ENCODE results near the gene DAPK2. TPM values are rescaled to one million over a fixed set of nuclear protein-coding genes. Genes with fewer than 3 reads are reported as not detected.

The DAPK2 gene
- total RNA-seq, 1 donor from 2014 or later: 2.6 TPM

DNA sequence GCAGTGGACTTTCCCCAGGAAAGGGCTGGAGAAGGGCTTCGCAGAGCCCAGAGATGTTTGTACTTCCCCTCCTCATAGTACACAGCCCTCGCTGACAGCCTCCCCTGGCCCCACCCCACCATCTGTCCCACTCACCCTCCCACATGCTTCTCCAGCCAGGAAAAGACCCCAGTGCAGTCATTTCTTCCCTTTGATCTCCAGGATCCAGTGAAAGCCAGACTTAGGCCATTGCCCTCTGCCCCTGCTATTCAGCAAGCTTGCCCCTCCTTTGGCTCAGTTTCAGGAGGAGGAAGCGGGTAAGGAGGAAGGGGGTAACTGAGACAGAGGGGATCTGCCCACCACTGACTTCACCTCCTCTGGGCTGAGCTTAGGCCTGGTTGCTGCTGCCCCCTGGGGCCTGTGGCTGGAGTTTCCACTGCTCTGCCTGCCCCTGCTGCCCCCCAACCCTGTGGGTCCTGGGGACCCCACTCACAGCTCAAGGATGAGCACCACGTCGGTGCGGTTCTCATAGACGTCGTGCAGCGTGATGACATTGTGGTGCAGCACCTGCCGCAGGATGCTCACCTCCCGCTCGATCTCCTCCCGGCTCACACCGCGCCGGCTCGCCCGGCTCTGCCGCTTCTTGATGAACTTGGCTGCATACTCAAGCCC lies 63.1 kb downstream of the DAPK2 start:
- peak; percentile 50 for DNase-seq
- no peaks in the 10 kb centered on the region for H3K36me3 Mint-ChIP-seq (ENCODE audit: unreplicated experiment)
- H3K27me3 Mint-ChIP-seq (ENCODE audit: unreplicated experiment): peaks cover 6% of the 10 kb centered on the region
- no peak overlapping the region for H3K4me3 Mint-ChIP-seq (ENCODE audit: unreplicated experiment)
- TF ChIP-seq, protein P1, sequence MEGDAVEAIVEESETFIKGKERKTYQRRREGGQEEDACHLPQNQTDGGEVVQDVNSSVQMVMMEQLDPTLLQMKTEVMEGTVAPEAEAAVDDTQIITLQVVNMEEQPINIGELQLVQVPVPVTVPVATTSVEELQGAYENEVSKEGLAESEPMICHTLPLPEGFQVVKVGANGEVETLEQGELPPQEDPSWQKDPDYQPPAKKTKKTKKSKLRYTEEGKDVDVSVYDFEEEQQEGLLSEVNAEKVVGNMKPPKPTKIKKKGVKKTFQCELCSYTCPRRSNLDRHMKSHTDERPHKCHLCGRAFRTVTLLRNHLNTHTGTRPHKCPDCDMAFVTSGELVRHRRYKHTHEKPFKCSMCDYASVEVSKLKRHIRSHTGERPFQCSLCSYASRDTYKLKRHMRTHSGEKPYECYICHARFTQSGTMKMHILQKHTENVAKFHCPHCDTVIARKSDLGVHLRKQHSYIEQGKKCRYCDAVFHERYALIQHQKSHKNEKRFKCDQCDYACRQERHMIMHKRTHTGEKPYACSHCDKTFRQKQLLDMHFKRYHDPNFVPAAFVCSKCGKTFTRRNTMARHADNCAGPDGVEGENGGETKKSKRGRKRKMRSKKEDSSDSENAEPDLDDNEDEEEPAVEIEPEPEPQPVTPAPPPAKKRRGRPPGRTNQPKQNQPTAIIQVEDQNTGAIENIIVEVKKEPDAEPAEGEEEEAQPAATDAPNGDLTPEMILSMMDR (IDR thresholded peaks at IDR 0.05; ENCODE audit: partially characterized antibody, unreplicated experiment): no peak
- peaks cover 32% of the 10 kb centered on the region for H3K4me1 Mint-ChIP-seq (ENCODE audit: low read depth, unreplicated experiment)
- H3K27ac Mint-ChIP-seq (ENCODE audit: unreplicated experiment): peak overlapping the region; percentile 72
- peaks cover 2% of the 10 kb centered on the region for H3K9me3 Mint-ChIP-seq (ENCODE audit: unreplicated experiment)

DNA sequence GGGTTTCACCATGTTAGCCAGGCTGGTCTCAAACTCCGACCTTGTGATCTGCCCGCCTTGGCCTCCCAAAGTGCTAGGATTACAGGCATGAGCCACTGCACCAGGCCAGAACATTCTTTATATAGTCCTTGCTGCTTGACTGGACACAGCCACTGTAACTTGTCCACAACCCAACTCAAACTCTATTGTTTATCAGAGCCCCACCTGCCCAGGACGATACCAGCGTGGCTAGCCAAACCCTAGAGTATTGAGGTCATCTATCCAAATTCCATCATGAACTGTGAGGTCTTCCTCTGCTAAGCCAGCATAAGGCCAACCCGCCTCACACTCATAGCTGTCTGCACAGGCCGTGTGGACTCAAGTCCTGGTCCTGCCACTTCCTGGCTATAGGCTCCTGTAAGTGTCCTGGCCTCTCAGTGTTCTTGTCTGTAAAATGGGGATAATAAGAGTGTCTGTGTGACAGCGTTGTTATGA lies 63.9 kb downstream of the DAPK2 start:
- peaks cover 2% of the 10 kb centered on the region for H3K9me3 Mint-ChIP-seq (ENCODE audit: unreplicated experiment)
- H3K27ac Mint-ChIP-seq (ENCODE audit: unreplicated experiment): peak overlapping the region; percentile 64
- no peak overlapping the region for H3K4me3 Mint-ChIP-seq (ENCODE audit: unreplicated experiment)
- TF ChIP-seq, protein P1 (IDR thresholded peaks at IDR 0.05; ENCODE audit: partially characterized antibody, unreplicated experiment): no peak
- no peaks in the 10 kb centered on the region for H3K36me3 Mint-ChIP-seq (ENCODE audit: unreplicated experiment)
- H3K27me3 Mint-ChIP-seq (ENCODE audit: unreplicated experiment): peaks cover 6% of the 10 kb centered on the region
- H3K4me1 Mint-ChIP-seq (ENCODE audit: low read depth, unreplicated experiment): peaks cover 29% of the 10 kb centered on the region
- no peak for DNase-seq

DNA sequence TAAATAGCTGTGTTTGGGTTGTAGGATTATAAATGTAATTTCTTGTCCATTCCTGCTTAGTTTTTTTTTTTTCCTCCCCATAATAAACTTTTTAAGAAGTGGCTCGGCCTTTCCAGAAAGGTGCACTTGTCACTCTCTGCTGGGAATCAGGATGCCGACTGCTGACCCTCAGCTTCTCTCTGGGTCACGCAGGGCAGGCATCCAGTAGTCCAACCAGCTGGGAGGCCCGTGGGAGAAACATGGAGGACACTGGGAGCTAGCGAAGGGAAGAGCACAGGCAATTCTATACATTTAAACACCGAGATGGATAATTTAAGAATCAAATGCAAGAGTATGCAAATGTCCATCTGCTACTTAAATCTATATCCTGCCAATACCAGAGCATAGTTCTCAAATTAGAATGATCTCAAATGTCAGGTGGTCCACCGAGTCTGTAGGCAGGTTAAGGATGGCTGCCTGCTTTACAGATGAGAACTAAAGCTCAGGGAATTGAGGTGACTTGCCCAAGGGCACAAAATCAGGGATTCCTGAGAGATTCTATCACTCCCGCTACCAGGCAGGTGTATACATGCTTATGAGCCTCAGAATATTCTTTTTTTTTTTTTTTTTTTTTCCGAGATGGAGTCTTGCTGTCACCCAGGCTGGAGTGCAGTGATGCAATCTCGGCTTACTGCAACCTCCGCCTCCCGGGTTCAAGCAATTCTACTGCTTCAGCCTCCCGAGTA lies 64.5 kb downstream of the DAPK2 start:
- peak overlapping the region; percentile 6 for H3K4me3 Mint-ChIP-seq (ENCODE audit: unreplicated experiment)
- peaks cover 25% of the 10 kb centered on the region for H3K4me1 Mint-ChIP-seq (ENCODE audit: low read depth, unreplicated experiment)
- TF ChIP-seq, protein P1 (IDR thresholded peaks at IDR 0.05; ENCODE audit: partially characterized antibody, unreplicated experiment): no peak
- H3K27ac Mint-ChIP-seq (ENCODE audit: unreplicated experiment): no peak overlapping the region
- no peaks in the 10 kb centered on the region for H3K36me3 Mint-ChIP-seq (ENCODE audit: unreplicated experiment)
- peaks cover 2% of the 10 kb centered on the region for H3K9me3 Mint-ChIP-seq (ENCODE audit: unreplicated experiment)
- H3K27me3 Mint-ChIP-seq (ENCODE audit: unreplicated experiment): peaks cover 6% of the 10 kb centered on the region
- no peak for DNase-seq

DNA sequence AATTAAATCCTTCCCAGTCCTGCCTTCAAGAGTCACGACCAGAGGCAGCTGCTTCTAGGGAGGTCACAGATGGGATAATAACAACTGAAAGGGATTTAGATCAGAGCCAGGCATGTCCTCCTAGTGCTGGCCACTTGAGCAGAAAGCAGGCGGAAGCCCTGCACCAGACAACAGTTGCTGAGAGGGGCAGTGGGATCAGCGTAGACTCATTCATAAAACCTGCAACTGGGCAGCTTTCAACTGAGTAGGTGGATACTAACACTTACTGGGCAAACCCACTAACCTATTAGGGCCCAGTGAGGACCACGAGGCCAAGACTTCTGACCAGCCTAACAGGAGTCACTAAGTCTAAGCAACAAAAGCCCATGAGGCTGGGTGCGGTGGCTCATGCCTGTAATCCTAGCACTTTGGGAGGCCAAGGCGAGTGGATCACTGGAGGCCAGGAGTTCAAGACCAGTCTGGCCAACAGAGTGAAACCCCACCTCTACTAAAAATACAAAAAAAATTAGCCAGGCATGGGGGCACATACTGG lies 67.0 kb downstream of the DAPK2 start:
- Mint-ChIP-seq H3K4me1 (ENCODE audit: low read depth, unreplicated experiment) (peaks cover 25% of the 10 kb centered on the region), H3K9me3 (ENCODE audit: unreplicated experiment) (peaks cover 2% of the 10 kb centered on the region), H3K27me3 (ENCODE audit: unreplicated experiment) (peaks cover 7% of the 10 kb centered on the region), H3K4me3 (ENCODE audit: unreplicated experiment) (no peak overlapping the region), H3K27ac (ENCODE audit: unreplicated experiment) (no peak overlapping the region), H3K36me3 (ENCODE audit: unreplicated experiment) (no peaks in the 10 kb centered on the region)
- no peak for DNase-seq
- TF ChIP-seq, protein P1 (IDR thresholded peaks at IDR 0.05; ENCODE audit: partially characterized antibody, unreplicated experiment): no peak
